PC-9 (cell line): Measurements from ENCODE around the gene CHD5.

ENCODE experiments used
- CTCF ChIP-seq: fragments of 200-600 bp; sonication (generic); conservative IDR thresholded peaks from 2 replicates; pipeline ENCODE4 v1.6.1; 2017; ENCODE audit warnings: mixed run types, antibody characterized with exemption, mild to moderate bottlenecking, moderate library complexity
- EZH2 ChIP-seq: fragments of 200-600 bp; sonication (generic); IDR thresholded peaks from 2 replicates; pipeline ENCODE4 v1.8.0; 2017; ENCODE audit warnings: antibody characterized with exemption, low read depth

GRCh38 chr1:6207921-6208320 lies 27.8 kb upstream of the CHD5 start:
- no peak for TF ChIP-seq CTCF
- no peak for TF ChIP-seq EZH2
